GM23338 (cell line): ENCODE data around the gene CMIP. TPM values are rescaled to one million over a fixed set of nuclear protein-coding genes. Genes with fewer than 3 reads are reported as not detected.

ENCODE experiments used
- ATAC-seq: fragments of 200-7000 bp; cut with Tn5 transposase; 3 replicates; pipeline ENCODE4 v1.9.1; 2020
- DNase-seq: peaks from one replicate; pipeline ENCODE4 v3.0.0-alpha.2; 2015; ENCODE audit warnings: low spot score
- H2AFZ ChIP-seq: fragments of 200-600 bp; sonication (generic); 2 replicates; pipeline ENCODE4 v1.8.0; 2016; ENCODE audit warnings: antibody characterized with exemption, mild to moderate bottlenecking, moderate library complexity
- H3F3A ChIP-seq: fragments of 200-600 bp; sonication (generic); replicated peaks from 2 replicates; pipeline ENCODE4 v1.8.0; 2017; ENCODE audit warnings: antibody characterized with exemption, mixed run types, low read depth
- H3K27ac ChIP-seq: fragments of 200-600 bp; sonication (generic); 2 replicates; pipeline ENCODE4 v1.6.1; 2016; ENCODE audit warnings: low read depth
- H3K27me3 ChIP-seq: fragments of 200-600 bp; sonication (generic); 2 replicates; pipeline ENCODE4 v1.8.0; 2016; ENCODE audit warnings: mild to moderate bottlenecking, mixed run types, moderate library complexity; ENCODE audit not compliant: insufficient read depth
- H3K36me3 ChIP-seq: fragments of 200-600 bp; sonication (generic); 2 replicates; pipeline ENCODE4 v1.8.0; 2016; ENCODE audit warnings: mild to moderate bottlenecking; ENCODE audit not compliant: insufficient read depth
- H3K4me1 ChIP-seq: fragments of 200-600 bp; sonication (generic); 2 replicates; pipeline ENCODE4 v1.8.0; 2016; ENCODE audit warnings: mild to moderate bottlenecking, moderate library complexity; ENCODE audit not compliant: insufficient read depth
- H3K4me2 ChIP-seq: fragments of 200-600 bp; sonication (generic); 2 replicates; pipeline ENCODE4 v1.7.1; 2017; ENCODE audit warnings: mixed run types
- H3K4me3 ChIP-seq: fragments of 200-600 bp; sonication (generic); 2 replicates; pipeline ENCODE4 v1.6.1; 2016; ENCODE audit warnings: mixed run types
- H3K79me2 ChIP-seq: fragments of 200-600 bp; sonication (generic); replicated peaks from 2 replicates; pipeline ENCODE4 v1.8.0; 2017; ENCODE audit warnings: mild to moderate bottlenecking; ENCODE audit not compliant: insufficient read depth
- H3K9me2 ChIP-seq: fragments of 200-600 bp; sonication (generic); 2 replicates; pipeline ENCODE4 v1.8.0; 2017; ENCODE audit not compliant: insufficient read depth
- H4K20me1 ChIP-seq: fragments of 200-600 bp; sonication (generic); replicated peaks from 2 replicates; pipeline ENCODE4 v1.8.0; 2017; ENCODE audit warnings: mild to moderate bottlenecking; ENCODE audit not compliant: insufficient read depth
- H3K27ac Mint-ChIP-seq: 2 replicates; pipeline ENCODE4 v1.8.0; 2020; ENCODE audit warnings: inconsistent platforms, mild to moderate bottlenecking, moderate library complexity, mixed read lengths
- H3K27me3 Mint-ChIP-seq: 3 replicates; pipeline ENCODE4 v1.8.0; 2022; ENCODE audit warnings: low read depth, mild to moderate bottlenecking, moderate library complexity, mixed read lengths, inconsistent platforms; ENCODE audit not compliant: insufficient read depth, poor library complexity
- H3K36me3 Mint-ChIP-seq: 3 replicates; pipeline ENCODE4 v1.8.0; 2021; ENCODE audit warnings: low read depth, mild to moderate bottlenecking, inconsistent platforms, moderate library complexity, mixed read lengths
- H3K4me1 Mint-ChIP-seq: 3 replicates; pipeline ENCODE4 v1.8.0; 2020; ENCODE audit warnings: mild to moderate bottlenecking, inconsistent platforms, mixed read lengths
- H3K4me3 Mint-ChIP-seq: 3 replicates; pipeline ENCODE4 v1.8.0; 2021; ENCODE audit warnings: moderate library complexity, mild to moderate bottlenecking, inconsistent platforms, mixed read lengths
- H3K9me3 Mint-ChIP-seq: 3 replicates; pipeline ENCODE4 v1.8.0; 2020; ENCODE audit warnings: moderate library complexity, mild to moderate bottlenecking, inconsistent platforms, mixed read lengths
- CREB1 ChIP-seq: fragments of 250-450 bp; sonication (Bioruptor Pico); IDR thresholded peaks from 2 replicates; pipeline ENCODE4 v1.5.0; 2020; ENCODE audit warnings: low read depth, mild to moderate bottlenecking, moderate library complexity
- CTCF ChIP-seq, 2 experiments: fragments of 200-600 bp in 1 of 2; sonication (generic) in 1 of 2; conservative IDR thresholded peaks; 2 replicates each; pipeline versions ENCODE4 v1.5.1 to v1.6.1; 2016 to 2017; ENCODE audit warnings: antibody characterized with exemption in 2 of 2, low read depth in 2 of 2, mild to moderate bottlenecking in 2 of 2, moderate library complexity in 1 of 2
- JUNB ChIP-seq: IDR thresholded peaks from one replicate; pipeline ENCODE4 v1.6.1; 2016; ENCODE audit warnings: antibody characterized with exemption; ENCODE audit not compliant: unreplicated experiment
- NANOG ChIP-seq: IDR thresholded peaks from 2 replicates; pipeline ENCODE4 v1.6.1; 2016; ENCODE audit warnings: antibody characterized with exemption, borderline replicate concordance
- POLR2AphosphoS5 ChIP-seq: IDR thresholded peaks from 2 replicates; pipeline ENCODE4 v1.6.1; 2016; ENCODE audit warnings: antibody characterized with exemption, low read depth
- ZNF114 ChIP-seq: fragments of 250-450 bp; sonication (Bioruptor Pico); IDR thresholded peaks from 2 replicates; pipeline ENCODE4 v1.5.0; 2020; ENCODE audit warnings: mild to moderate bottlenecking, moderate library complexity
- polyA plus RNA-seq: library from polyadenylated mRNA; unstranded; fragments of >200 nt; fragmentation: Nextera tagmentation; extraction: Ambion mirVana; gene quantifications from 2 replicates; pipeline ENCODE4 v1.2.1, GENCODE V29; 2016
- total RNA-seq: library from RNA; depleted of rRNA; stranded (reverse); fragments of >200 nt; shearing (Covaris generic); gene quantifications from 2 replicates; pipeline ENCODE4 v1.2.3, GENCODE V29; 2014

CMIP gene
- total and polyA plus RNA-seq, 2 experiments from 2014 or later, result 9.5 to 62.3 TPM

DNA sequence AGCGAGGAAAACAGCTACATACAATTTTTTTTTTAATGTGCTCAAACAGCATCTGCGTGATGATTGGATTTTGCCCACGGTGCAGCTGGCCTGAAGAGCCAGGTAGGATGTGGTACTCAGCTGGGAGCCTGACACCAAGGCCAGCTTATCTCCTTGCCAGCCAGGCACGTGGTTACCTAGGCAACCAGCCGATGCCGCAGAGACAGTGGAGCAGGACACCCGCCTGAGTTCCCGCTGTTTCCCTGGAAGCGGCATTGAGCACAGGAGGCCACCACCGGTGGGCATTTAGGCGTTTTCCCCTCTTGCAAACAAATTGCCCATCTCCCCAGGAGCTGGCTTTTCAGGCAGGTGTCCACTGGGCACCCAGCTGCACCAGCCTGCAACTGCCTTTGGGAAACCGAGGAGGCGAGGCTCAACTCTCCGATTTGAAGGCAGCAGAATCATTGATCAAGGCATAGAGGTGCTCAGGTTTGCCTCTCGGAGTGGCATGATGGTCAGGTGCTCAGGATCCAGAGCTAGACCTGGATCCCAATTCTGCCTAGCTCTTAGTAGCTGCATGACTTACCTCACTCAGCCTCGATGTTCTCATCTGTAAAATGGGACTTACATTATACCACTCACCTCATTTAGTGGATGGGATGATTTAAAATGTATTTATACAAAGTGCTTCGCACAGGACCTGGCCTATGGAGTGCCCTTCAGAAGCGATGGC lies 196.9 kb downstream of the CMIP start:
- H3K36me3 Mint-ChIP-seq, result no peaks in the 10 kb centered on the region; the same call in 2 of the 3 replicates
- no peak overlapping the region for H3K27ac Mint-ChIP-seq
- Histone ChIP-seq H3K9me2 (no peaks in the 10 kb centered on the region; the same call in 1 of the 2 replicates), H3K79me2 (peaks cover 39% of the 10 kb centered on the region), H3K4me3 (no peak overlapping the region), H3K4me1 (no peaks in the 10 kb centered on the region; the same call in 1 of the 2 replicates), H3K4me2 (no peak overlapping the region), H3K27me3 (no peaks in the 10 kb centered on the region), H3K36me3 (no peaks in the 10 kb centered on the region), H2AFZ (no peak overlapping the region), H4K20me1 (peaks cover 13% of the 10 kb centered on the region), H3F3A (no peaks in the 10 kb centered on the region), H3K27ac (no peak overlapping the region)
- H3K9me3 Mint-ChIP-seq, result no peaks in the 10 kb centered on the region; the same call in 2 of the 3 replicates
- DNase-seq (peak; percentile 45), ATAC-seq (peak; percentile 61)
- H3K4me1 Mint-ChIP-seq, result peaks cover 35% of the 10 kb centered on the region
- TF ChIP-seq ZNF114 (CRISPR knock-in tag) (no peak), CTCF (conservative IDR thresholded peaks at IDR 0.05; ENCODE audit: low read depth in 2 of 2) (no peak), NANOG (no peak), JUNB (no peak)
- H3K27me3 Mint-ChIP-seq, result peaks cover 17% of the 10 kb centered on the region
- no peak overlapping the region for H3K4me3 Mint-ChIP-seq

- no peak for TF ChIP-seq CREB1 (CRISPR knock-in tag)
- no peak for TF ChIP-seq CTCF (conservative IDR thresholded peaks at IDR 0.05; ENCODE audit: low read depth in 2 of 2)
- no peak for TF ChIP-seq POLR2AphosphoS5
- no peak overlapping the region for H3K4me2 ChIP-seq
- DNase-seq (no peak), ATAC-seq (no peak)
- Mint-ChIP-seq H3K27me3 (peaks cover 17% of the 10 kb centered on the region), H3K27ac (no peak overlapping the region), H3K9me3 (no peaks in the 10 kb centered on the region; the same call in 2 of the 3 replicates), H3K4me3 (no peak overlapping the region), H3K4me1 (peaks cover 36% of the 10 kb centered on the region), H3K36me3 (no peaks in the 10 kb centered on the region; the same call in 2 of the 3 replicates)
- H2AFZ ChIP-seq, result no peak overlapping the region
- no peaks in the 10 kb centered on the region for H3K27me3 ChIP-seq
- peaks cover 13% of the 10 kb centered on the region for H4K20me1 ChIP-seq
- no peaks in the 10 kb centered on the region; the same call in 1 of the 2 replicates for H3K4me1 ChIP-seq
- H3F3A ChIP-seq, result no peaks in the 10 kb centered on the region
- H3K36me3 ChIP-seq, result no peaks in the 10 kb centered on the region
- no peak overlapping the region for H3K27ac ChIP-seq
- H3K79me2 ChIP-seq, result peaks cover 39% of the 10 kb centered on the region
- no peak overlapping the region for H3K4me3 ChIP-seq
- no peaks in the 10 kb centered on the region; the same call in 1 of the 2 replicates for H3K9me2 ChIP-seq
These were observed 197.5 kb downstream of the CMIP start for GRCh38 chr16:81642107-81642436.
